Measurements from ENCODE around the gene E2F6. TPM values are rescaled to one million over a fixed set of nuclear protein-coding genes. Genes with fewer than 3 reads are reported as not detected.

The E2F6 gene
- total and polyA plus RNA-seq, 10 of the 15 experiments (the other 5 are each of a cell fraction or from before 2014, with no cell fraction given), result 4.2 to 15.5 (median 11.3) TPM

GRCh38 chr2:11420671-11421070 is 45.3 kb downstream of the E2F6 start (continued):
- TF ChIP-seq ZBTB40 (IDR thresholded peaks at IDR 0.05; ENCODE audit: borderline replicate concordance) (no peak), IRF4 (IDR thresholded peaks at IDR 0.05; ENCODE audit: low read depth, low read length) (no peak), ELK1 (IDR thresholded peaks at IDR 0.05; ENCODE audit: low read depth, low read length) (no peak), ZNF622 (IDR thresholded peaks at IDR 0.05) (no peak), CHD1 (IDR thresholded peaks at IDR 0.05; ENCODE audit: low read depth, low read length) (no peak), HDAC2 (IDR thresholded peaks at IDR 0.05) (no peak), TCF3 (IDR thresholded peaks at IDR 0.05; ENCODE audit: borderline replicate concordance, insufficient read depth, low read depth, low read length) (no peak), SREBF1 (IDR thresholded peaks at IDR 0.05; ENCODE audit: low read length) (no peak)

- ATAC-seq (no peak), FAIRE-seq (no peak), DNase-seq (ENCODE audit: low read depth, low spot score) (no peak)
- in situ Hi-C loops (cut with MboI) (no loop called here), intact Hi-C loops (cut with micrococcal nuclease; ENCODE audit: unreplicated experiment) (no loop called here)
- Histone ChIP-seq H3K4me3 (no peak overlapping the region), H2AFZ (ENCODE audit: control insufficient read depth, low read depth, low read length) (no peak overlapping the region), H3K27ac (ENCODE audit: control insufficient read depth, insufficient read depth) (no peak overlapping the region), H3K36me3 (ENCODE audit: control insufficient read depth in 2 of 2, insufficient read depth in 2 of 2, low read length in 1 of 2) (no peaks in the 10 kb centered on the region), H3K9ac (ENCODE audit: control insufficient read depth, insufficient read depth, low read length) (no peak overlapping the region), H3K4me2 (ENCODE audit: control insufficient read depth, insufficient read depth) (no peak overlapping the region), H3K27me3 (replicated peaks in 1 of 2; ENCODE audit: control insufficient read depth in 2 of 2, insufficient read depth in 2 of 2, low read length in 1 of 2) (no peaks in the 10 kb centered on the region), H3K9me3 (replicated peaks; ENCODE audit: control insufficient read depth, insufficient read depth, low read length) (peaks cover 6% of the 10 kb centered on the region), H3K79me2 (ENCODE audit: control insufficient read depth, insufficient read depth, low read length) (no peaks in the 10 kb centered on the region), H4K20me1 (ENCODE audit: control insufficient read depth, insufficient read depth) (no peaks in the 10 kb centered on the region), H3K4me1 (ENCODE audit: control insufficient read depth, insufficient read depth, low read length) (no peaks in the 10 kb centered on the region)
- ChIA-PET RAD21 (ENCODE audit: unreplicated experiment) (no interaction called here), SMC1A (ENCODE audit: uncharacterized antibody, unreplicated experiment) (interaction anchor here (0.8 kb wide), 1 partner anchor 9 kb away, joined by 3 read pairs; no protein-coding TSS in a partner anchor), CTCF (interaction anchor here (0.9 to 1.2 kb wide), 4 partner anchors 9 to 287 kb away, joined by 3 to 4 read pairs (median 4); a partner anchor contains a TSS), POLR2A (interaction anchor here (0.6 to 0.7 kb wide), 2 partner anchors 20 to 1807 kb away, joined by 3 read pairs; no protein-coding TSS in a partner anchor)
- BruUV-seq (replicated peaks), result no TSS peak
- WGBS (ENCODE audit: insufficient coverage, insufficient replicate concordance, low lambda C conversion rate, missing lambda C conversion rate), result 69% methylated on average over 2 of the region's 2 CpGs
- no peak for TF ChIP-seq PRDM15 (CRISPR knock-in tag; IDR thresholded peaks at IDR 0.05)
- no peak for TF ChIP-seq EED (IDR thresholded peaks at IDR 0.05; ENCODE audit: low read depth)
- no peak for TF ChIP-seq STAT3 (IDR thresholded peaks at IDR 0.05; ENCODE audit: low read depth, low read length)
- no peak for TF ChIP-seq CHD2 (IDR thresholded peaks at IDR 0.05; ENCODE audit: borderline replicate concordance, low read depth, low read length)
- no peak for TF ChIP-seq CHD4 (IDR thresholded peaks at IDR 0.05)
- no peak for TF ChIP-seq KLF5 (IDR thresholded peaks at IDR 0.05; ENCODE audit: partially characterized antibody)
- no peak for TF ChIP-seq EGR1 (IDR thresholded peaks at IDR 0.05; ENCODE audit: borderline replicate concordance in 1 of 2, low read depth in 2 of 2, low read length in 2 of 2)
- TF ChIP-seq SREBF2 (IDR thresholded peaks at IDR 0.05; ENCODE audit: low read length), result no peak
- no peak for TF ChIP-seq PAX8 (IDR thresholded peaks at IDR 0.05)
These were observed 45.8 kb downstream of the E2F6 start for GRCh38 chr2:11420190-11420589.
